GM18517 (cell line): ENCODE measurements around the gene ZBED4.

Experiments
- ATAC-seq: cut with Tn5 transposase; IDR thresholded peaks from one replicate; pipeline ENCODE4 v1.9.1; 2021; ENCODE audit warnings: mild to moderate bottlenecking, moderate library complexity; ENCODE audit not compliant: unreplicated experiment

The ZBED4 gene

GRCh38 chr22:49877642-49878041, 24.0 kb downstream of the ZBED4 start:
- no peak for ATAC-seq

DNA sequence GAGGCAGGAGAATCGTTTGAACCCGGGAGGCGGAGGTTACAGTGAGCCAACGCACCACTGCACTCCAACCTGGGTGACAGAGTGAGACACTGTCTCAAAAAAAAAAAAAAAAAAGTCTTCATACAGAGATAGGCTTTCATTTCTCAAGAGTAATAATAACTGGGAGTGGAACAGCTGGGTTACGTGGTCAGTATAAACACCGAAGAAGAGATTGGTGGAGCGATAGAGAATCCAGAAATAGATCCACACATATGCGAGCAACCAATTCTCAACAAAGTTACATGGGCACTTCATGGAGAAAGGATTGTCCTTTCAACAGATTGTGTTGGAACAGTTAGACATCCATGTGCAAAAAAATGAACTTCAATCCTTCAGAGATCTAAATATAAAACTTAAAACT, 24.6 kb downstream of the ZBED4 start:
- ATAC-seq = no peak

DNA sequence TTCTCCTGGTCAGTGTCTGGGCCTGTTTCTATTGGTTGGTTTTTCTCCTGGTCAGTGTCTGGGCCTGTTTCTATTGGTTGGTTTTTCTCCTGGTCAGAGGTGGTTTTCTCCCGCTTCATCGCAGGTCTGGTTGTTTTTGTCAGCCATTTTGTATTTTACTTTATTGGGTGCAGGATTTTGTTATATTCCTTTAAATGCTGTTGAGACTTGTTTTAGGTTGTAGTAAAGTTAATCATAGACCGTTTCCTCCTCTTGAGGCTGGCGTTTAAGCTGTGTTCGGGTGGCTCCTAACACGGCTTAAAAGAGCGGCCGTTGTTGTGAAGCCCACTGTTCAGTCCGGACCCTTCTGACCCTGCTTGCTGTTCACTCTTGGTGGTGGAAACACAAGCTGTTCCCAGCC, 26.2 kb downstream of the ZBED4 start:
- no peak for ATAC-seq

DNA sequence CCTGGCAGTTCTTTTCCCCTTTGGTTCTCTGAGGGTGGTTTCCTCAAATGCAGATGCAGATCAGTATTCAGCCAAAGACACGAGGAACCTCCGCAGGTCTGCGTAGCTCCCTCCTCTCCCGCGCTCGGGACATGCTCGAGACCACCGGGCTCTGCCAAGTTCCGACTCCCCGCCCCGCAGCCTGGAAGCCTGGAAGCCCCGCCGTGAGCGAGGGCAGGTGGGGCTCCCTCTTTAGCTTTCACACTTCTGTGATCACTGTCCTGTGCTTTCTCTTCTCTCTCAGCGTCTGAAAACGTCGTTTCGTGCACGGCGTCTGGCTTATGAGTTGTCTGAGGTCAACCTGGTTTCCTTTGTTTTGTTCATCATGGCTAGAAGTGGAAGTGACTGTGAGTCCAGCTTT, 26.6 kb downstream of the ZBED4 start:
- ATAC-seq = no peak

DNA sequence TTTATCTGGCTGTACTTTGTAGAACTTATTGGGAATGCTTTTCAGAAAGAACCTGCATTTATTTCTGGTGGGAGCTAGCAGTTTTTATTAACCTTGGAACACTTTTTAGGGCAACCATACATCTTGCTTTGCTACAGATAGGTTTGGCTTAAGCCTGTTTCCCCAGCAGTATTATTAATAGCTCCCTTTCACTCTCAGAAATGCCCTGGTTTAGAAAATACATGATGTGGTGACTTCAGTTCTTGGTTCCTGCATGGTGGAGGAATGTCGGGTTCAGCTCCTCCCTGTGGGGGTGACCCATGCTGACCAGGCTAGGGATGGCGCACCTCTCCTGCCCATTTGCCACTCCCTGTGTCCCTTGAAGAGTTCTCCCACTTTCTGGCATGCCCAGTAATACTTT, 28.2 kb downstream of the ZBED4 start:
- ATAC-seq = no peak

- ATAC-seq = no peak
These were observed 29.1 kb downstream of the ZBED4 start for GRCh38 chr22:49882519-49883293.

GRCh38 chr22:49883294-49883640, 29.6 kb downstream of the ZBED4 start:
- no peak for ATAC-seq

- ATAC-seq = no peak
These were observed 30.4 kb downstream of the ZBED4 start for GRCh38 chr22:49884075-49884474.

DNA sequence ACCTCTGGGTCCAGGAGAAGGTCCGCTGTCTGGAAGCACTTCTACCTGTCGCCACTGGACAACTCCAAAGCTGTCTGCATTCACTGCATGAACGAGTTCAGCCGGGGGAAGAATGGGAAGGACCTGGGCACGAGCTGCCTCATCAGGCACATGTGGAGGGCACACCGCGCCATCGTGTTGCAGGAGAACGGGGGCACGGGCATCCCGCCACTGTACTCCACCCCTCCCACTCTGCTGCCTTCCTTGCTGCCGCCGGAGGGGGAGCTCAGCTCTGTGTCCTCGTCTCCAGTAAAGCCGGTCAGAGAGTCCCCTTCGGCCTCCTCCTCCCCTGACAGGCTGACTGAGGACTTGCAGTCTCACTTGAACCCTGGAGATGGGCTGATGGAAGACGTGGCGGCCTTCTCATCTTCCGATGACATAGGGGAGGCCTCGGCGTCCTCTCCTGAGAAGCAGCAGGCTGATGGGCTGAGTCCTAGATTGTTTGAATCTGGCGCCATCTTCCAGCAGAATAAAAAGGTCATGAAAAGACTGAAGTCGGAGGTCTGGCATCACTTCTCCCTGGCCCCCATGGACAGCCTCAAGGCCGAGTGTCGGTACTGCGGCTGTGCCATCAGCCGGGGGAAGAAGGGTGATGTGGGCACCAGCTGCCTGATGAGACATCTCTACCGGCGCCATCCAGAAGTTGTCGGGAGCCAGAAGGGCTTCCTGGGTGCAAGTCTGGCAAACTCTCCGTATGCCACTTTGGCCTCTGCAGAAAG, 31.0 kb downstream of the ZBED4 start:
- no peak for ATAC-seq

- ATAC-seq = no peak
These were observed 31.6 kb downstream of the ZBED4 start for GRCh38 chr22:49885281-49885680.

GRCh38 chr22:49885881-49886280, 32.2 kb downstream of the ZBED4 start:
- no peak for ATAC-seq

DNA sequence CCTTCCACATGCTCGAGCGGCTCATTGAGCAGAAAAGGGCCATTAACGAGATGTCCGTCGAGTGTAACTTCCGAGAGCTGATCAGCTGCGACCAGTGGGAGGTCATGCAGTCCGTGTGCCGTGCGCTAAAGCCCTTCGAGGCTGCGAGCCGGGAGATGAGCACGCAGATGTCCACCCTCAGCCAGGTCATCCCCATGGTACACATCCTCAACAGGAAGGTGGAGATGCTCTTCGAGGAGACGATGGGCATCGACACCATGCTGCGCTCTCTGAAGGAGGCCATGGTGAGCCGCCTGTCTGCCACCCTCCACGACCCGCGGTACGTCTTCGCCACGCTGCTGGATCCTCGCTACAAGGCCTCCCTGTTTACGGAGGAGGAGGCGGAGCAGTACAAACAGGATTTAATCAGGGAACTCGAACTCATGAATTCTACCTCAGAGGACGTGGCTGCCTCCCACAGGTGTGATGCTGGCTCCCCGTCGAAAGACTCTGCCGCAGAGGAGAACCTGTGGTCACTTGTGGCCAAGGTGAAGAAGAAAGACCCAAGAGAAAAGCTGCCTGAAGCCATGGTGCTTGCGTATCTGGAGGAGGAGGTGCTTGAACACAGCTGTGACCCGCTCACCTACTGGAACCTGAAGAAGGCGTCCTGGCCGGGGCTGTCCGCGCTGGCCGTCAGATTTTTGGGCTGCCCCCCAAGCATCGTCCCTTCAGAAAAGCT, 32.9 kb downstream of the ZBED4 start:
- ATAC-seq = no peak

- no peak for ATAC-seq
These were observed 33.4 kb downstream of the ZBED4 start for GRCh38 chr22:49887064-49887451.

DNA sequence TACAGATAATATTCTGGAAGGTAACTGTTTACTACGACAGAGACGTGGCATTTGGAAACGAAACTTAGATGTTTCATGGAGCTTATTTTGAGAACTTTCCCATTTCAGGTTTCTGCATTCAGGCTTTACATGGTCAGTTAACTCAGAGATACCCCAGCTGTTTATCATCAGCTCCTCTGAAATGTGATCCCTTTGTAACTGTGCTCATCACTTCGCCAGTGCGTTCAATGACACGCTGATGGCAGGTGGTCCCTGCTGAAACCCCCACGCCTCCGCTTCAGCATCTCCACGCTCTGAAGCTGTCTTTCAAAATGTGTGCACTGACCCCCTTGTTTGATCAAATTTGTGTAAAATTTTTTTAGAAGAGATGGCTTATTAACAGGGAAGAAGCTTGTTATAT, 34.1 kb downstream of the ZBED4 start:
- ATAC-seq = no peak

GRCh38 chr22:49889071-49889470, 35.4 kb downstream of the ZBED4 start:
- no peak for ATAC-seq

- no peak for ATAC-seq
These were observed 38.7 kb downstream of the ZBED4 start for GRCh38 chr22:49892226-49892899.

- ATAC-seq = no peak
These were observed 39.4 kb downstream of the ZBED4 start for GRCh38 chr22:49893025-49893424.

GRCh38 chr22:49894322-49895054, 40.8 kb downstream of the ZBED4 start:
- ATAC-seq = no peak

GRCh38 chr22:49896201-49896600, 42.6 kb downstream of the ZBED4 start:
- ATAC-seq = no peak

DNA sequence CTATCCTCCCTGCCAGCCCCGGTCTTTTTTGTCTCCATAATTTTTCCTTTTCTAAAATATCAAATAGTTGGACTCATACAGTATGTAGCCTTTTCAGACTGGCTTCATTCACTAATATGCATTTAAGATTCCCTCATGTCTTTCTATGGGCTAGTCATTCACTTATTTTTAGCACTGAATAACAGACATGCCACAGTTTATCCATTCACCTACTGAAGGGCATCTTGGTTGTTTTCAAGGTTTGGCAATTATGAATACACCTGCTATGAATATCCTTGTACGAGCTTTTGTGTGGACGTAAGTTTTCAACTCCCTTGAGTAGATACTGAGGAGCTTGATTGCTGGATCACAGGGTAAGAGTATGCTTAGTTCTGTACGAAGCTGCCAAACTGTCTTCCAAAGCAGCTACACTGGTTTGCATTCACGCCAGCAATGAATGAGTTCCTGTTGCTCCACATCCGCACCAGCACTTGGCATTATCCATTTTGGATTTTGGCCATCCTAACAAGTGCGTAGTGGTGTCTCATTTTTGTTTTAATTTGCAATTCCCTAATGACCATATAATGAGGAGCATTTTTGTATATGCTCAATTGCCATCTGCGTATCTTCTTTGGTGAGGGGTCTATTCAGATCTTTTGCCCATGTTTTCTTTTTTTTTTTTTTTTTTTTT, 43.5 kb downstream of the ZBED4 start:
- ATAC-seq = no peak
